ENCODE results near the gene ZSCAN16.

The ZSCAN16 gene

GRCh38 chr6:28167926-28168325 is 43.5 kb downstream of the ZSCAN16 start:
- DNase-seq (ENCODE audit: low read depth in 1 of 2, low spot score in 1 of 2): no peak

DNA sequence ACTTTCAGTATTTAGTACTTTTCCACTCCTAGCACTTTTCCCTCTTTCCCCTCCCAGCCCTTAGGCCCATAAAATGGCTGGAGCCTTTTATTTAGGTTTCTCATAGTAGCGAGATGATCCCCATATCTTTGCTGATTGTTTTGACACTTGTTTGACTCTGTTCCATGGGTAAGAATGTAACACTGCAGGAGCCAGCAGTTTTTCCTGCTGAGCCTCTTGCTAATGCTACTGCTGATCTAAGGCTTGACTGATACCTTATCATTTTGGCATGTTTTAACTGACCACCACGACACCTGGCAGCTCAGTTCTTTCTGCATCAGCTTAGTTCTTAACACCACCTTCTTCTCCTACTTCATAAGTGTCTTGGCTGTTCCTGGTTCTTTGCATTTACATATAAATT is 46.9 kb downstream of the ZSCAN16 start:
- no peak for DNase-seq (ENCODE audit: low read depth in 1 of 2, low spot score in 1 of 2)

- DNase-seq (ENCODE audit: low read depth in 1 of 2, low spot score in 1 of 2): no peak
These were observed 47.6 kb downstream of the ZSCAN16 start for GRCh38 chr6:28172006-28172405.

- DNase-seq (ENCODE audit: low read depth in 1 of 2, low spot score in 1 of 2): no peak
These were observed 52.0 kb downstream of the ZSCAN16 start for GRCh38 chr6:28176373-28176772.

Measured in stimulated activated CD4-positive, alpha-beta T cell treated with anti-CD3 and anti-CD28 coated beads, Interleukin-15, amount 100 ng/mL, for 1 hour (primary cell).